Stimulated activated CD4-positive, alpha-beta T cell treated with anti-CD3 and anti-CD28 coated beads, Interleukin-15, amount 100 ng/mL, for 48 hours (primary cell): ENCODE measurements around the gene TSPEAR.
"Not testable (repeated sequence)": the region's sequence is repeated elsewhere in the genome, so short reads cannot be mapped to it uniquely, and the experiment has no call there.

ENCODE experiments used
- DNase-seq, 2 donors: peaks; one replicate each; pipeline ENCODE4 v3.0.0-alpha.2; 2020; ENCODE audit warnings: low read depth in 2 of 2

Gene TSPEAR

DNA sequence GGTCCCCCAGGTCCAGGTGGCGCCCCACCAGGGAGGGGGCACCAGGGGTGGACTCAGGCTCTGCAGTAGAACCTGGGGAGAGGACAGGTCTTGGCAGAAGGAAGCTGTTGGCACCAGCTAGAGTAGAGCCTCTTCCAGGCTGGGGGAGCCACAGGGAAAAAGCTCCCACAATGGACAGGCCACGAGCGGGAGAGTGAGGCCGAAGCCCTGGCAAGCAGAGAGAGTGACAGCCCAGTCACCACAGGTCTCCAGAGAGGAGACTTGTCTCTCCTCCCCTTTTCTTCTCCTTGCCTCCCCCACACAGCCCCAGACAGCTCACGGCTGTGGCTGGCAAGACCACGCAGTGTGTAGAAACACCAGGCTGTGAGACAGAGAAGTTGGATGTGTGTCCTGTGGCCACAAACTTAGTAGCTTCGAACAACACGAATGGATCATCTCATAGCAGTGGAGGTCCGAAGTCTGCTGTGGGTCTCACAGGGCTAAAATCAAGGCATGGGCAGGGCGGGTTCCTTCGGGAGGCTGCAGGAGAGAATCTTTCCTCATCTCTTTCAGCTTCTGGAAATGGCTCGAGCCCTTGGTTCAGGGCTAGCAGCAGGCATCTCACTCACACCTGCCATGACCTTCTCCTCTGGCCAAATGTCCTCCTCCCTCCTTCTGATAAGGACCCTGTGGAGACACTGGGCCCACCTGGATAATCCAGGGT, 60.2 kb downstream of the TSPEAR start:
- DNase-seq, result no peak

- DNase-seq, result no peak
Observed at GRCh38 chr21:44650265-44650972, 61.0 kb downstream of the TSPEAR start.

DNA sequence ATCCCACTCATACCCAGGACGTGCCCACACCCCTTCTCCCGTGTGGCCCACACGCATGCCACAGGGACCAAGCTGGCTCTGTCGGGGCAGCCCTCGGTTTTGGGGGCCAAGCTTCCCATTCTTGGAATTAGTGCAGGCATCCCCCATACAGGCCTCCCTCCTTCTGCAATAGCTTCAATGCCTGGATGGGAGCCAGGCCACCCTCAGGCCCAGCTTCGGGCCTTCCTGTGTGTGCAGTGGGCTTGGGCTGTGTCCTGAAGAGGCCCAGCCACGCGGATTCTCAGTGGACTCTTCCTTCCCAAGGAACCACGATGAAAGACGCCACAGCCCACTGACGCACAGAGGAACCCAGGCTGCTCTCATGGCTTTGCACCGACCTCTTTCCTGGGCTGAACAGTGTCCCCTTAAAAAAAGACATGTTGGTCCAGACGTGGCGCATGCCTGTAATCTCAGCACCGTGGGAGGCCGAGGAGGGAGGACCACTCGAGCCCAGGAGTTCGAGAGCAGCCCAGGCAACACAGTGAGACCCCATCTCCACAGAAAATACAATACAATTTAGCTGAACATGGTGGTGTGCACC, 61.8 kb downstream of the TSPEAR start:
- no peak for DNase-seq

DNA sequence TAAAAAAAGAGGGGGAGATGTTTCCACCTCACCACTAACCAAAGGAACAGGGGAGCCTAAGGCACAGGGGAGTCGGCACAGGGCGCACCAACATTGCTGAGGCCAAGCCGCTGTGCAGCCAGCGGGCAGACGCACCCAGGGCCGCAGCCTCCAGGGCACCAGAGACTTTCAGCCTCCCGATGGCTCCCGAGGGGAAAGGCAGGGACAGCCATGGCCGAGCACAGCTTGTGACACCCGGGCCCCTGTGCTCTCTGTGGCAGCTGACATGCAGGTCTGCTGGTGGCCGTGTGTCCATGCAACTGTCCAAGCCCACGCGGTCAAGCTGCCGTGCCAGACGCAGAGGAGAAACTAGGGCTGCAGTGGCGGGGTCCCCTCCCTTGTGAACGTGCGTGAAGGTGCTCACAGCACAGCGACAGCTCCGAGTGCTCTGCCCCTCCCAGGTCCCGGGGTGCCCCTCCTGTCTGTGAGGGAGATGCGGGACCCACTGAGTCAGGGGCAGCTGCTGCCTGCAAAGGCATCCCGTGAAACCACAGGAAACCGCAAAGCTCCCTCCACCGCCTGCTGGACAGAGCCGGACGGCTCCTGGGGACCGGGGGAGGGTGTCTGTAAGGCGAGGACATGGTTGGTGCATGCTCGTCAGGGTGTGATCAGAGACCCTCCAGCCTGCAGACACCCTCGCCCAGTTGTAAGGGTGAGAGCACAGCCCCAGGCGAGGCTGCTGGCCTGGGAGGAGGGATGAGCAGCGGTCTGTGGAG, 62.6 kb downstream of the TSPEAR start:
- no peak for DNase-seq

- DNase-seq, result no peak
Observed at GRCh38 chr21:44647222-44647552, 64.2 kb downstream of the TSPEAR start.

- DNase-seq, result not testable (repeated sequence)
Observed at GRCh38 chr21:44646366-44647221, 64.8 kb downstream of the TSPEAR start, which contains the start of gene KRTAP10-11. Gene KRTAP10-11, plus strand, starts transcription at chr21:44646414. Its CDS starts 45 bp downstream, at chr21:44646459.

DNA sequence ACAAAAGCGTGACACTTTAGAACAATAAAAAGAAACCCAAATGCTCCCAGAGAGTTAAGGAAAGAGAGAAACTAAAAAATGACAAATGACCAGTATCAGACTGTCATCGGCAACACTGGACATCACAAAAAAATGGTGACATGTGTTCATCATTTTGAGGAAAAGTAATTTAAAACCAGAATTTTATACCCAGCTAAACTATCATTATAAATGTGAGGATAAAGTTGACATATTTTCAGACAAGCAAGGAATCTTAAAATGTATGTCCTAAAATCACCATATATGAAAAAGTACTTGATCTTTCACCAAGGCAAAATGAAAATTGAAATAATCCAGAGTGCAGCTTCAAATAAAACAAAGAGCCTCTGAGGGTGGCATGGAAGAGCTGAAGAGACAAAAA, 66.5 kb downstream of the TSPEAR start:
- DNase-seq, result no peak

- no peak for DNase-seq
Observed at GRCh38 chr21:44643741-44644310, 67.5 kb downstream of the TSPEAR start.

- DNase-seq, result no peak
Observed at GRCh38 chr21:44640761-44641160, 70.6 kb downstream of the TSPEAR start.

DNA sequence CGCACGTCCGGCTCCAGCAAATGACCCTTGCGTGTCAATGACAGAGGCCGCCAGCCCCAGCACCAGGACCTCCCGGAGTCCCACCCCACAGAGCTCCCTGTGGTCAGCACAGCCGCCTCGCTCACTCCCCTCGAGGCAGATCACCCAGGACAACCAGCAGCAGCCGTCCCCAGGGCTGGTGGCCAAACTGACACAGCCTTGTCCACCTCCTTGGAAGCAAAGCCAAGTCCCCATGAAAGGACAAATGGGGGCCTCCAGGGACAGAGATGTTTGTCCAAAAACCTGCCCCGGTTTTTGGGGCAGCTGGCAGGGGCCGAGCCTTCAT, 72.1 kb downstream of the TSPEAR start:
- DNase-seq, result no peak

DNA sequence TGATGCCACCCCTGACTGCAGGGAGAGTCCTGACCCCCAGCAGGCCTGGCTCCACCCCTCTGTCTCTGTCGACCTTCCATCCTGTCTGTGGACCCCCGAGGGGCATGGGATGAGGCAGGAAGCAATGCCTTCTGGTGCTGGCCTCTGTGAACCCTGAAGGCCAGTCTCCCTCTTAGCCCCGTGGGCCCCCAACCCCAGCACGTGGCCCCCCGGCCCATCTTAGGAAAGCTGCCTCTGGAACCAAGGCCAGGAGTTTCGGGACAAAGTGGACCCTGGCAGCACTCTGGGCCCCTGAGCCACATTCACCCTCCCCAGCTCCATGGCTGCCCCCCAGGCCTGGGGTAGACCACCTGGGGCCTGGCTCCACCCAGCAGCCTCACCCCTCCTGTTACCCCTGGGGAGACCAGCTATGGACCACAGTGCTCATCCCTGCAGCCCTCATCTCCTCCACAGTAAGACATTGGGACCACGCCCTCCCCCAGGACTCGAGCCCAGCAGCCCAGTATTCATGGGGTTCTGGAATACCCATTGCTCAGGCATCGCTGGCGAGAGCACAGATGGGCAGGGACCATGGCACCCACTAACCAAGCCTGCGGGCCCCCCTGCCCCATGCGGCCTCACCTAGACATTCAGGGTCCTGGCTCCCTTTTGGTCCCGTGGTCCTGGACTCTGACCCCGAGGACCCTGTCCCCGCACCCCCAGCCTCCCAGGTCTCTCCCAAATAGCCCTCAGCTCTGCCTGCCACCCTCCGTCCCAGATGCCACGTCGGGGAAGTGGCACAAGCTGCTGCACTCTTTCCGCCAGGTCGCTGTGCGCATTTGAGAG, 72.7 kb downstream of the TSPEAR start:
- DNase-seq, result not testable (repeated sequence)

DNA sequence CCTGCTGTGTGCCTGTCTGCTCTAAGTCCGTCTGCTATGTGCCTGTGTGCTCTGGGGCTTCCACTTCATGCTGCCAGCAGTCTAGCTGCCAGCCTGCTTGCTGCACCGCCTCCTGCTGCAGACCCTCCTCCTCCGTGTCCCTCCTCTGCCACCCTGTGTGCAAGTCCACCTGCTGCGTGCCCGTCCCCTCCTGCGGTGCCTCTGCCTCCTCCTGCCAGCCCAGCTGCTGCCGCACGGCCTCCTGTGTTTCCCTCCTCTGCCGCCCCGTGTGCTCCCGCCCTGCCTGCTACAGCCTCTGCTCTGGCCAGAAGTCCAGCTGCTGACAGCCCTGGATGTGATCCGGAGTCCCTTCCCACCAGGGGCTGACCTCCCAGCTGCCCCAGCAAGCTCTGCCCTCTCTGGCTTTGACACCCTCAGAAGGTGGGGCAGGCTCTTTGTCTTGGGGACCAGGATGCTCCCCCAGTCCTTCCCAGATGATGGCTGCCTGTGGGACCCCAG, 73.5 kb downstream of the TSPEAR start:
- not testable (repeated sequence) for DNase-seq

- DNase-seq, result no peak
Observed at GRCh38 chr21:44637018-44637850, 74.1 kb downstream of the TSPEAR start, which contains the start of gene KRTAP10-10. Gene KRTAP10-10, plus strand, starts transcription at chr21:44637356. Its CDS starts 62 bp downstream, at chr21:44637418.

GRCh38 chr21:44636209-44637017, 75.0 kb downstream of the TSPEAR start:
- DNase-seq, result no peak

DNA sequence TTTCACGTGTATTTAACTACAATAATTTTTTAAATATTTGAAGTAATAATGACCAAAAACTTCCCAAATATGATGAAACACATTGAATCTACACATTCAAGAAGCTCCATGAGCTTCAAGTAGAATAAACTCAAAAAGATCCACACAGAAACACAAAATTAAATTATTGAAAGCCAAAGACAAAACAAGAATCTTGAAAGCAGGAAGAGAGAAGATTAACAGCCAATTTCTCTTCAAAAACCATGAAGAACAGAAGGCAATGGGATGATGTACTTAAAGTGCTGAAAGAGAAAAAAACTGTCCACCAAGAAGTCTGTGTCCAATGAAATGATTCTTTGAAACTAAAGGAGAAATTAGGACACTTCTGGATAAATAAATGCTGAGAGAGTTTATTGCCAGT, 79.3 kb downstream of the TSPEAR start:
- no peak for DNase-seq

DNA sequence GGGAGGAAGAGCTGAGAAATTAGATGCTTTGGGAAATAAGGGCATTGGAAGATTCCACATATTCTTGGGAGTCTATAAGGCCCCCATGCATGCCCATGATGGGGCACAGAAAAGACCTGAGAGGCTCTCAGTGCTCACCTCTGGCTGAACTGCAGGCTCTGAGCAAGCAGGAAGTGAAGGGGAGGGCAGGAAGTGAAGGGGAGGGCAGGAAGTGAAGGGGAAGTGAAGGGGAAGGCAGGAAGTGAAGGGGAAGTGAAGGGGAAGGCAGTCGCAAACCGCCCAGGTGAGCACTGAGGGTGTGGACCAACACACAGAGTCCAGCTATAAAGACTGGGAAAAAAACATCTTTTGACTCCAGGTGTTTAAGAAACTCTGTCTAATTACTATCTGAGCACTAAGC, 80.9 kb downstream of the TSPEAR start:
- no peak for DNase-seq

- DNase-seq, result no peak
Observed at GRCh38 chr21:44628707-44629391, 82.5 kb downstream of the TSPEAR start.

DNA sequence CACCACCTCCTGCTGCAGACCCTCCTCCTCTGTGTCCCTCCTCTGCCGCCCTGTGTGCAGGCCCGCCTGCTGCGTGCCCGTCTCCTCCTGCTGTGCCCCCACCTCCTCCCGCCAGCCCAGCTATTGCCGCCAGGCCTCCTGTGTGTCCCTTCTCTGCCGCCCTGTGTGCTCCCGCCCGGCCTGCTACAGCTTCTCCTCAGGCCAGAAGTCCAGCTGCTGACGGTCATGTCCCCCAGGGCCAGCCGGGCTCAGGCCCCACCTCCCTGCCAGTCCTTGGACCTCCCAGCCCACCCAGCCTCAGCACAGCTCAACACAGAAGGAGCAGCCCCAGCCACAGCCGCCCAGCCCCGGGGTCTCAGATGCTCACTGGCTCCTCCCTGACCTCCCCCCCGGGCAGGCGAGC, 83.5 kb downstream of the TSPEAR start:
- DNase-seq, result not testable (repeated sequence)
